Right kidney (tissue), 1 donor: Measurements from ENCODE around the gene TIMM50.

Experiments used
- DNase-seq: peaks from one replicate; pipeline ENCODE4 v3.0.0-alpha.2; 2016

TIMM50 gene

GRCh38 chr19:39531834-39532232 lies 51.2 kb downstream of the TIMM50 start:
- DNase-seq = no peak

- peak; percentile 98 for DNase-seq
These were observed 51.8 kb downstream of the TIMM50 start, which contains the start of gene EID2B for GRCh38 chr19:39532233-39533002. Gene EID2B (minus strand): TSS chr19:39532852. CDS start chr19:39532802, 50 bp downstream.

- no peak for DNase-seq
These were observed 52.4 kb downstream of the TIMM50 start for GRCh38 chr19:39533003-39533512.

GRCh38 chr19:39533791-39534190 lies 53.2 kb downstream of the TIMM50 start:
- DNase-seq = no peak

- DNase-seq = no peak
These were observed 58.5 kb downstream of the TIMM50 start for GRCh38 chr19:39539165-39539517.

GRCh38 chr19:39539518-39540332 lies 59.1 kb downstream of the TIMM50 start, which contains the start of gene EID2:
Gene EID2 (minus strand): TSS chr19:39540161. CDS start chr19:39540079, 82 bp downstream.
- DNase-seq = peak; percentile 96

- DNase-seq = no peak
These were observed 59.7 kb downstream of the TIMM50 start for GRCh38 chr19:39540333-39540673.
